Small intestine (tissue), 7 donors: ENCODE measurements around the gene CBFA2T3. TPM values are rescaled to one million over a fixed set of nuclear protein-coding genes. Genes with fewer than 3 reads are reported as not detected.

Experiments
- DNase-seq, 2 donors: peaks; one replicate each; pipeline versions ENCODE4 v3.0.0 to v3.0.0-alpha.2; 2013
- FAIRE-seq: peaks from 2 replicates; lab custom pipeline; 2012; peaks lifted over from hg19 to GRCh38; lab: Jason Lieb, UNC
- H3K27ac ChIP-seq, 3 donors: one replicate each; pipeline ENCODE4 v1.5.1; 2013; ENCODE audit warnings: low read length in 2 of 3, mild to moderate bottlenecking in 2 of 3, control low read depth in 1 of 3, inconsistent platforms in 1 of 3, low read depth in 1 of 3, moderate library complexity in 1 of 3
- H3K27me3 ChIP-seq, 3 donors: one replicate each; pipeline ENCODE4 v1.6.1; 2013; ENCODE audit warnings: low read length in 3 of 3, inconsistent platforms in 1 of 3; ENCODE audit not compliant: control insufficient read depth in 3 of 3, insufficient read depth in 3 of 3
- H3K36me3 ChIP-seq, 3 donors: one replicate each; pipeline ENCODE4 v1.6.1; 2013; ENCODE audit warnings: low read length in 3 of 3, inconsistent platforms in 1 of 3, low read depth in 1 of 3, mild to moderate bottlenecking in 1 of 3, moderate library complexity in 1 of 3; ENCODE audit not compliant: control insufficient read depth in 3 of 3, insufficient read depth in 2 of 3
- H3K4me1 ChIP-seq, 3 donors: one replicate each; pipeline ENCODE4 v1.6.1; 2013; ENCODE audit warnings: low read length in 2 of 3, inconsistent platforms in 1 of 3, low read depth in 1 of 3, mild to moderate bottlenecking in 1 of 3, moderate library complexity in 1 of 3; ENCODE audit not compliant: control insufficient read depth in 3 of 3, insufficient read depth in 2 of 3
- H3K4me3 ChIP-seq, 3 donors: one replicate each; pipeline ENCODE4 v1.5.1; 2013; ENCODE audit warnings: low read length in 3 of 3, control low read depth in 1 of 3, inconsistent platforms in 1 of 3, low read depth in 1 of 3, mild to moderate bottlenecking in 1 of 3, moderate library complexity in 1 of 3
- H3K9me3 ChIP-seq, 2 donors: one replicate each; pipeline ENCODE4 v1.6.1; 2013; ENCODE audit warnings: low read depth in 1 of 2, low read length in 1 of 2; ENCODE audit not compliant: control insufficient read depth in 2 of 2, insufficient read depth in 1 of 2
- WGBS, 3 donors: extraction: QIAGEN DNeasy Blood & Tissue Kit; methylation state at CpG; one replicate each; pipeline ENCODE4 v1.1.7; 2013; 5-methylcytosine and 5-hydroxymethylcytosine counted together
- polyA plus RNA-seq, 4 donors: library from polyadenylated mRNA; stranded (reverse) in 3 of 4; unstranded in 1 of 4; fragments of 200-250 nt in 3 of 4; fragments of 120-200 nt in 1 of 4; gene quantifications; one replicate each; pipeline versions ENCODE4 v1.2.1 to v1.2.3, GENCODE V29; 2013
- donor health status: healthy with polysubstance abuse.
- donor health status: control.
- donor health status: control.
- donor health status: Bipolar disorder and iron deficiency.
- donor health status: healthy.

CBFA2T3 gene
- polyA plus RNA-seq, 4 donors = 1.4 to 8.4 (median 4.1) TPM

- Histone ChIP-seq H3K36me3 (no peaks in the 10 kb centered on the region), H3K4me1 (no peaks in the 10 kb centered on the region), H3K27me3 (peaks cover 0 to 5% (median 0%) of the 10 kb centered on the region in 3 donors), H3K27ac (no peak overlapping the region), H3K4me3 (no peak overlapping the region), H3K9me3 (peaks cover 0 to 5% of the 10 kb centered on the region in 2 donors)
- 60 to 75% (median 63%) methylated on average over 8 of the region's 8 CpGs for WGBS, 3 donors
- FAIRE-seq (no peak), DNase-seq (no peak)
Observed at GRCh38 chr16:88965411-88965810, 11.6 kb downstream of the CBFA2T3 start.

GRCh38 chr16:88964636-88965035, 12.4 kb downstream of the CBFA2T3 start:
- peaks cover 0 to 6% of the 10 kb centered on the region in 2 donors for H3K9me3 ChIP-seq

GRCh38 chr16:88963583-88963982, 13.4 kb downstream of the CBFA2T3 start:
- Histone ChIP-seq H3K4me1 (no peaks in the 10 kb centered on the region), H3K27me3 (no peaks in the 10 kb centered on the region), H3K9me3 (peaks cover 0 to 6% of the 10 kb centered on the region in 2 donors), H3K27ac (no peak overlapping the region), H3K36me3 (no peaks in the 10 kb centered on the region), H3K4me3 (no peak overlapping the region)
- DNase-seq (no peak), FAIRE-seq (no peak)
- WGBS, 3 donors = 85 to 87% (median 87%) methylated on average over 20 of the region's 20 CpGs

More at GRCh38 chr16:88964636-88965035, 12.4 kb downstream of the CBFA2T3 start:
- H3K27me3 ChIP-seq = peaks cover 0 to 5% (median 0%) of the 10 kb centered on the region in 3 donors
- H3K36me3 ChIP-seq = no peaks in the 10 kb centered on the region
- FAIRE-seq (no peak), DNase-seq (no peak)
- no peaks in the 10 kb centered on the region for H3K4me1 ChIP-seq
- no peak overlapping the region for H3K4me3 ChIP-seq
- H3K27ac ChIP-seq = no peak overlapping the region

- Histone ChIP-seq H3K9me3 (peaks cover 0 to 6% of the 10 kb centered on the region in 2 donors), H3K27ac (no peak overlapping the region), H3K4me1 (no peaks in the 10 kb centered on the region), H3K27me3 (no peaks in the 10 kb centered on the region), H3K36me3 (no peaks in the 10 kb centered on the region), H3K4me3 (no peak overlapping the region)
- no peak for FAIRE-seq
- DNase-seq = no peak
- WGBS, 3 donors = 77 to 84% (median 79%) methylated on average over 23 of the region's 23 CpGs
Observed at GRCh38 chr16:88962478-88963152, 14.4 kb downstream of the CBFA2T3 start.

GRCh38 chr16:88961011-88961410, 16.0 kb downstream of the CBFA2T3 start:
- no peaks in the 10 kb centered on the region for H3K4me1 ChIP-seq
- no peak overlapping the region for H3K27ac ChIP-seq
- H3K9me3 ChIP-seq = peaks cover 0 to 6% of the 10 kb centered on the region in 2 donors
- WGBS, 3 donors = 84 to 90% (median 87%) methylated on average over 9 of the region's 9 CpGs
- no peaks in the 10 kb centered on the region for H3K27me3 ChIP-seq
- DNase-seq (no peak), FAIRE-seq (no peak)
- H3K36me3 ChIP-seq = no peaks in the 10 kb centered on the region
- H3K4me3 ChIP-seq = no peak overlapping the region

- FAIRE-seq (no peak), DNase-seq (no peak)
- Histone ChIP-seq H3K36me3 (no peaks in the 10 kb centered on the region), H3K4me1 (no peaks in the 10 kb centered on the region), H3K4me3 (no peak overlapping the region), H3K9me3 (peaks cover 0 to 6% of the 10 kb centered on the region in 2 donors), H3K27ac (no peak overlapping the region), H3K27me3 (no peaks in the 10 kb centered on the region)
- WGBS, 3 donors = 79 to 92% (median 80%) methylated on average over 3 of the region's 3 CpGs
Observed at GRCh38 chr16:88960516-88960915, 16.5 kb downstream of the CBFA2T3 start.

GRCh38 chr16:88959022-88959421, 18.0 kb downstream of the CBFA2T3 start:
- no peaks in the 10 kb centered on the region for H3K4me1 ChIP-seq
- H3K4me3 ChIP-seq = no peak overlapping the region
- H3K27ac ChIP-seq = no peak overlapping the region
- H3K9me3 ChIP-seq = peaks cover 0 to 6% of the 10 kb centered on the region in 2 donors
- H3K36me3 ChIP-seq = no peaks in the 10 kb centered on the region
- DNase-seq (no peak), FAIRE-seq (no peak)
- H3K27me3 ChIP-seq = no peaks in the 10 kb centered on the region
- WGBS, 3 donors = 84 to 92% (median 85%) methylated on average over 18 of the region's 18 CpGs

- no peaks in the 10 kb centered on the region for H3K27me3 ChIP-seq
- peaks cover 0 to 6% of the 10 kb centered on the region in 2 donors for H3K9me3 ChIP-seq
- WGBS, 3 donors = 62 to 75% (median 68%) methylated on average over 25 of the region's 25 CpGs
- H3K36me3 ChIP-seq = no peaks in the 10 kb centered on the region
- no peak overlapping the region for H3K4me3 ChIP-seq
- H3K27ac ChIP-seq = no peak overlapping the region
- H3K4me1 ChIP-seq = no peaks in the 10 kb centered on the region
- DNase-seq (no peak), FAIRE-seq (no peak)
Observed at GRCh38 chr16:88957887-88958577, 19.0 kb downstream of the CBFA2T3 start.
